PC-9 (cell line): ENCODE results near the gene HOXD10. TPM values are rescaled to one million over a fixed set of nuclear protein-coding genes. Genes with fewer than 3 reads are reported as not detected.

Experiments used
- BruUV-seq: library from RNA; stranded (reverse); fragments of 400-500 nt; replicated peaks from 2 replicates; lab custom pipeline; 2021; lab: Mats Ljungman, UMichigan
- CTCF ChIA-PET: fragments of 300-600 bp; sonication (Branson Sonifier 250); formaldehyde crosslinking; loops from one replicate; lab custom pipeline; 2022; ENCODE audit warnings: antibody characterized with exemption; lab: Charles Lee
- POLR2A ChIA-PET: fragments of 300-600 bp; sonication (Branson Sonifier 250); formaldehyde crosslinking; loops from one replicate; lab custom pipeline; 2022; ENCODE audit warnings: antibody characterized with exemption; ENCODE audit not compliant: unreplicated experiment; lab: Charles Lee
- DNase-seq, 2 experiments: peaks; one replicate each; pipeline versions ENCODE4 v3.0.0 to v3.0.0-alpha.2; 2015 to 2022; ENCODE audit warnings: mixed read lengths in 1 of 2
- H2AFZ ChIP-seq: fragments of 200-600 bp; sonication (generic); 2 replicates; pipeline ENCODE4 v1.8.1; 2017; ENCODE audit warnings: antibody characterized with exemption
- H3F3A ChIP-seq: fragments of 200-600 bp; sonication (generic); 2 replicates; pipeline ENCODE4 v1.8.1; 2017; ENCODE audit warnings: antibody characterized with exemption, mild to moderate bottlenecking, low read depth; ENCODE audit not compliant: insufficient read depth
- H3K27ac ChIP-seq: fragments of 200-600 bp; sonication (generic); 2 replicates; pipeline ENCODE4 v1.6.1; 2016; ENCODE audit warnings: mixed run types
- H3K27me3 ChIP-seq: fragments of 200-600 bp; sonication (generic); 2 replicates; pipeline ENCODE4 v1.6.1; 2016; ENCODE audit warnings: low read depth, mixed run types; ENCODE audit not compliant: insufficient read depth
- H3K36me3 ChIP-seq: fragments of 200-600 bp; sonication (generic); 2 replicates; pipeline ENCODE4 v1.6.1; 2016; ENCODE audit warnings: low read depth, mixed run types
- H3K4me1 ChIP-seq: fragments of 200-600 bp; sonication (generic); replicated peaks from 2 replicates; pipeline ENCODE4 v1.6.1; 2016; ENCODE audit warnings: mixed run types; ENCODE audit not compliant: insufficient read depth
- H3K4me2 ChIP-seq: fragments of 200-600 bp; sonication (generic); 2 replicates; pipeline ENCODE4 v1.6.1; 2017; ENCODE audit warnings: mixed run types
- H3K4me3 ChIP-seq: fragments of 200-600 bp; sonication (generic); 2 replicates; pipeline ENCODE4 v1.6.1; 2016; ENCODE audit warnings: mixed run types
- H3K79me2 ChIP-seq: fragments of 200-600 bp; sonication (generic); 2 replicates; pipeline ENCODE4 v1.6.1; 2017; ENCODE audit warnings: low read depth, mixed run types
- H3K9me2 ChIP-seq: fragments of 200-600 bp; sonication (generic); 2 replicates; pipeline ENCODE4 v1.8.1; 2017; ENCODE audit warnings: mild to moderate bottlenecking; ENCODE audit not compliant: insufficient read depth
- H3K9me3 ChIP-seq: fragments of 200-600 bp; sonication (generic); 2 replicates; pipeline ENCODE4 v1.8.1; 2016; ENCODE audit warnings: low read depth; ENCODE audit not compliant: insufficient read depth
- H4K20me1 ChIP-seq: fragments of 200-600 bp; sonication (generic); 2 replicates; pipeline ENCODE4 v1.8.1; 2017; ENCODE audit not compliant: insufficient read depth
- EZH2 ChIP-seq: fragments of 200-600 bp; sonication (generic); IDR thresholded peaks from 2 replicates; pipeline ENCODE4 v1.8.0; 2017; ENCODE audit warnings: antibody characterized with exemption, low read depth
- intact Hi-C: fragments of 100-400 bp; cut with micrococcal nuclease; formaldehyde crosslinking; loops from one replicate; pipeline ENCODE4 v1.10.0; 2022; ENCODE audit not compliant: unreplicated experiment
- total RNA-seq: library from RNA; stranded (reverse); gene quantifications from 2 replicates; pipeline ENCODE4 v1.2.3, GENCODE V29; 2021
- TF ChIP-seq, protein P1 (sequence below): fragments of 200-600 bp; sonication (generic); conservative IDR thresholded peaks from 2 replicates; pipeline ENCODE4 v1.6.1; 2017; ENCODE audit warnings: mixed run types, antibody characterized with exemption, mild to moderate bottlenecking, moderate library complexity

Gene HOXD10
- total RNA-seq, 1 experiment from 2014 or later, result not detected

GRCh38 chr2:176164201-176164600 lies 47.6 kb downstream of the HOXD10 start:
- TF ChIP-seq EZH2, result no peak
- TF ChIP-seq, protein P1, sequence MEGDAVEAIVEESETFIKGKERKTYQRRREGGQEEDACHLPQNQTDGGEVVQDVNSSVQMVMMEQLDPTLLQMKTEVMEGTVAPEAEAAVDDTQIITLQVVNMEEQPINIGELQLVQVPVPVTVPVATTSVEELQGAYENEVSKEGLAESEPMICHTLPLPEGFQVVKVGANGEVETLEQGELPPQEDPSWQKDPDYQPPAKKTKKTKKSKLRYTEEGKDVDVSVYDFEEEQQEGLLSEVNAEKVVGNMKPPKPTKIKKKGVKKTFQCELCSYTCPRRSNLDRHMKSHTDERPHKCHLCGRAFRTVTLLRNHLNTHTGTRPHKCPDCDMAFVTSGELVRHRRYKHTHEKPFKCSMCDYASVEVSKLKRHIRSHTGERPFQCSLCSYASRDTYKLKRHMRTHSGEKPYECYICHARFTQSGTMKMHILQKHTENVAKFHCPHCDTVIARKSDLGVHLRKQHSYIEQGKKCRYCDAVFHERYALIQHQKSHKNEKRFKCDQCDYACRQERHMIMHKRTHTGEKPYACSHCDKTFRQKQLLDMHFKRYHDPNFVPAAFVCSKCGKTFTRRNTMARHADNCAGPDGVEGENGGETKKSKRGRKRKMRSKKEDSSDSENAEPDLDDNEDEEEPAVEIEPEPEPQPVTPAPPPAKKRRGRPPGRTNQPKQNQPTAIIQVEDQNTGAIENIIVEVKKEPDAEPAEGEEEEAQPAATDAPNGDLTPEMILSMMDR, result no peak
- H3K4me3 ChIP-seq, result no peak overlapping the region

GRCh38 chr2:176164611-176165369 lies 48.2 kb downstream of the HOXD10 start:
- Histone ChIP-seq H3K4me3 (no peak overlapping the region), H3K9me2 (no peaks in the 10 kb centered on the region), H3K36me3 (no peaks in the 10 kb centered on the region), H3K27me3 (peaks cover 76% of the 10 kb centered on the region), H2AFZ (no peak overlapping the region), H3K9me3 (no peaks in the 10 kb centered on the region), H3K4me1 (no peaks in the 10 kb centered on the region), H3K79me2 (no peaks in the 10 kb centered on the region), H3F3A (no peaks in the 10 kb centered on the region), H3K4me2 (no peak overlapping the region), H3K27ac (no peak overlapping the region), H4K20me1 (no peaks in the 10 kb centered on the region)
- no peak for DNase-seq
- ChIA-PET CTCF (no interaction called here), POLR2A (no interaction called here)
- TF ChIP-seq, protein P1, result no peak
- TF ChIP-seq EZH2, result no peak
- BruUV-seq, result no TSS peak
- intact Hi-C loops, result no loop called here

More at GRCh38 chr2:176164201-176164600, 47.6 kb downstream of the HOXD10 start:
- no peak for DNase-seq
- CTCF ChIA-PET, result no interaction called here
- POLR2A ChIA-PET, result no interaction called here
- Histone ChIP-seq H3K4me1 (no peaks in the 10 kb centered on the region), H3K27me3 (peaks cover 82% of the 10 kb centered on the region), H3K79me2 (no peaks in the 10 kb centered on the region), H3F3A (no peaks in the 10 kb centered on the region), H3K9me3 (no peaks in the 10 kb centered on the region), H3K27ac (no peak overlapping the region), H2AFZ (no peak overlapping the region), H4K20me1 (no peaks in the 10 kb centered on the region), H3K9me2 (no peaks in the 10 kb centered on the region), H3K4me2 (no peak overlapping the region), H3K36me3 (no peaks in the 10 kb centered on the region)
- no TSS peak for BruUV-seq
- intact Hi-C loops, result no loop called here

GRCh38 chr2:176165370-176166050 lies 48.9 kb downstream of the HOXD10 start:
- Histone ChIP-seq H3K27me3 (peaks cover 69% of the 10 kb centered on the region), H3K4me2 (no peak overlapping the region), H3K27ac (no peak overlapping the region), H3K9me2 (no peaks in the 10 kb centered on the region), H2AFZ (no peak overlapping the region), H4K20me1 (no peaks in the 10 kb centered on the region), H3K4me3 (no peak overlapping the region), H3K9me3 (no peaks in the 10 kb centered on the region), H3K36me3 (no peaks in the 10 kb centered on the region), H3F3A (no peaks in the 10 kb centered on the region), H3K79me2 (no peaks in the 10 kb centered on the region), H3K4me1 (no peaks in the 10 kb centered on the region)
- ChIA-PET POLR2A (no interaction called here), CTCF (interaction anchor here (0.5 kb wide), 1 partner anchor 268 kb away, joined by 5 read pairs; no protein-coding TSS in a partner anchor)
- no peak for TF ChIP-seq EZH2
- TF ChIP-seq, protein P1, result no peak
- no peak for DNase-seq
- no TSS peak for BruUV-seq
- intact Hi-C loops, result no loop called here
